PC-9 (cell line): ENCODE data around the gene ATP11A. TPM values are rescaled to one million over a fixed set of nuclear protein-coding genes. Genes with fewer than 3 reads are reported as not detected.
"Not testable (repeated sequence)": the region's sequence is repeated elsewhere in the genome, so short reads cannot be mapped to it uniquely, and the experiment has no call there.

Source experiments
- BruUV-seq: library from RNA; stranded (reverse); fragments of 400-500 nt; replicated peaks from 2 replicates; lab custom pipeline; 2021; lab: Mats Ljungman, UMichigan
- CTCF ChIA-PET: fragments of 300-600 bp; sonication (Branson Sonifier 250); formaldehyde crosslinking; loops from one replicate; lab custom pipeline; 2022; ENCODE audit warnings: antibody characterized with exemption; lab: Charles Lee
- POLR2A ChIA-PET: fragments of 300-600 bp; sonication (Branson Sonifier 250); formaldehyde crosslinking; loops from one replicate; lab custom pipeline; 2022; ENCODE audit warnings: antibody characterized with exemption; ENCODE audit not compliant: unreplicated experiment; lab: Charles Lee
- DNase-seq, 2 experiments: peaks; one replicate each; pipeline versions ENCODE4 v3.0.0 to v3.0.0-alpha.2; 2015 to 2022; ENCODE audit warnings: mixed read lengths in 1 of 2
- H2AFZ ChIP-seq: fragments of 200-600 bp; sonication (generic); 2 replicates; pipeline ENCODE4 v1.8.1; 2017; ENCODE audit warnings: antibody characterized with exemption
- H3F3A ChIP-seq: fragments of 200-600 bp; sonication (generic); 2 replicates; pipeline ENCODE4 v1.8.1; 2017; ENCODE audit warnings: antibody characterized with exemption, mild to moderate bottlenecking, low read depth; ENCODE audit not compliant: insufficient read depth
- H3K27ac ChIP-seq: fragments of 200-600 bp; sonication (generic); 2 replicates; pipeline ENCODE4 v1.6.1; 2016; ENCODE audit warnings: mixed run types
- H3K27me3 ChIP-seq: fragments of 200-600 bp; sonication (generic); 2 replicates; pipeline ENCODE4 v1.6.1; 2016; ENCODE audit warnings: low read depth, mixed run types; ENCODE audit not compliant: insufficient read depth
- H3K36me3 ChIP-seq: fragments of 200-600 bp; sonication (generic); 2 replicates; pipeline ENCODE4 v1.6.1; 2016; ENCODE audit warnings: low read depth, mixed run types
- H3K4me1 ChIP-seq: fragments of 200-600 bp; sonication (generic); replicated peaks from 2 replicates; pipeline ENCODE4 v1.6.1; 2016; ENCODE audit warnings: mixed run types; ENCODE audit not compliant: insufficient read depth
- H3K4me2 ChIP-seq: fragments of 200-600 bp; sonication (generic); 2 replicates; pipeline ENCODE4 v1.6.1; 2017; ENCODE audit warnings: mixed run types
- H3K4me3 ChIP-seq: fragments of 200-600 bp; sonication (generic); 2 replicates; pipeline ENCODE4 v1.6.1; 2016; ENCODE audit warnings: mixed run types
- H3K79me2 ChIP-seq: fragments of 200-600 bp; sonication (generic); 2 replicates; pipeline ENCODE4 v1.6.1; 2017; ENCODE audit warnings: low read depth, mixed run types
- H3K9me2 ChIP-seq: fragments of 200-600 bp; sonication (generic); 2 replicates; pipeline ENCODE4 v1.8.1; 2017; ENCODE audit warnings: mild to moderate bottlenecking; ENCODE audit not compliant: insufficient read depth
- H3K9me3 ChIP-seq: fragments of 200-600 bp; sonication (generic); 2 replicates; pipeline ENCODE4 v1.8.1; 2016; ENCODE audit warnings: low read depth; ENCODE audit not compliant: insufficient read depth
- H4K20me1 ChIP-seq: fragments of 200-600 bp; sonication (generic); 2 replicates; pipeline ENCODE4 v1.8.1; 2017; ENCODE audit not compliant: insufficient read depth
- EZH2 ChIP-seq: fragments of 200-600 bp; sonication (generic); IDR thresholded peaks from 2 replicates; pipeline ENCODE4 v1.8.0; 2017; ENCODE audit warnings: antibody characterized with exemption, low read depth
- intact Hi-C: fragments of 100-400 bp; cut with micrococcal nuclease; formaldehyde crosslinking; loops from one replicate; pipeline ENCODE4 v1.10.0; 2022; ENCODE audit not compliant: unreplicated experiment
- total RNA-seq: library from RNA; stranded (reverse); gene quantifications from 2 replicates; pipeline ENCODE4 v1.2.3, GENCODE V29; 2021
- TF ChIP-seq, protein P1 (sequence below): fragments of 200-600 bp; sonication (generic); conservative IDR thresholded peaks from 2 replicates; pipeline ENCODE4 v1.6.1; 2017; ENCODE audit warnings: mixed run types, antibody characterized with exemption, mild to moderate bottlenecking, moderate library complexity

The ATP11A gene
- total RNA-seq, 1 experiment from 2014 or later: 92.2 TPM

DNA sequence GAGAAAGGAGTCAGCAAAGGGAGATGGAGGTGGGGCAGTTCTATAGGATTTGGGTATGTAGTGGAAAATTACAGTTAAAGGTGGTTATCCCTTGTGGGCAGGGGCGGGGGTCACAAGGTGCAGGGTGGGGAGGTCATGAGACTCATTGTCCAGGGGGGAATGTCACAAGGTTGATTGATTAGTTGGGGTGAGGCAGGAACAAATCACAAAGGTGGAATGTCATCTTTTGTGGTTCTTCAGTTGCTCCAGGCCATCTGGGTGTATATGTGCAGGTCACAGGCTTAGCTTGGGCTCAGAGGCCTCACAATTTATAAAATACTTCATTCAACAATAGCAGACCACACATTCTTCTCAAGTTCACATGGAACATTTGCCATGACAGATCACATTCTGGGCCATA is 109.6 kb downstream of the ATP11A start:
- POLR2A ChIA-PET: interaction anchor here (0.6 kb wide), 1 partner anchor 110 kb away, joined by 3 read pairs; the partner anchor contains the start of gene ATP11A
- peak overlapping the region; percentile 68 for H3K27ac ChIP-seq
- H3K9me2 ChIP-seq: no peaks in the 10 kb centered on the region
- H3K27me3 ChIP-seq: no peaks in the 10 kb centered on the region
- BruUV-seq: no TSS peak
- CTCF ChIA-PET: interaction anchor here (0.7 kb wide), 1 partner anchor 56 kb away, joined by 3 read pairs; no protein-coding TSS in a partner anchor
- H3K4me3 ChIP-seq: no peak overlapping the region
- H3K4me1 ChIP-seq: peaks cover 57% of the 10 kb centered on the region
- H2AFZ ChIP-seq: no peak overlapping the region
- intact Hi-C loops: no loop called here
- H3K4me2 ChIP-seq: peak overlapping the region; percentile 32
- TF ChIP-seq, protein P1, sequence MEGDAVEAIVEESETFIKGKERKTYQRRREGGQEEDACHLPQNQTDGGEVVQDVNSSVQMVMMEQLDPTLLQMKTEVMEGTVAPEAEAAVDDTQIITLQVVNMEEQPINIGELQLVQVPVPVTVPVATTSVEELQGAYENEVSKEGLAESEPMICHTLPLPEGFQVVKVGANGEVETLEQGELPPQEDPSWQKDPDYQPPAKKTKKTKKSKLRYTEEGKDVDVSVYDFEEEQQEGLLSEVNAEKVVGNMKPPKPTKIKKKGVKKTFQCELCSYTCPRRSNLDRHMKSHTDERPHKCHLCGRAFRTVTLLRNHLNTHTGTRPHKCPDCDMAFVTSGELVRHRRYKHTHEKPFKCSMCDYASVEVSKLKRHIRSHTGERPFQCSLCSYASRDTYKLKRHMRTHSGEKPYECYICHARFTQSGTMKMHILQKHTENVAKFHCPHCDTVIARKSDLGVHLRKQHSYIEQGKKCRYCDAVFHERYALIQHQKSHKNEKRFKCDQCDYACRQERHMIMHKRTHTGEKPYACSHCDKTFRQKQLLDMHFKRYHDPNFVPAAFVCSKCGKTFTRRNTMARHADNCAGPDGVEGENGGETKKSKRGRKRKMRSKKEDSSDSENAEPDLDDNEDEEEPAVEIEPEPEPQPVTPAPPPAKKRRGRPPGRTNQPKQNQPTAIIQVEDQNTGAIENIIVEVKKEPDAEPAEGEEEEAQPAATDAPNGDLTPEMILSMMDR: no peak
- no peak for TF ChIP-seq EZH2
- no peaks in the 10 kb centered on the region for H4K20me1 ChIP-seq
- DNase-seq: peak; percentile 10 to 79
- H3K79me2 ChIP-seq: peaks cover 36% of the 10 kb centered on the region
- 0 out of 2 replicates have a peak, but pooled peaks cover 7% of the 10 kb centered on the region for H3K9me3 ChIP-seq
- no peaks in the 10 kb centered on the region for H3K36me3 ChIP-seq
- peaks cover 40% of the 10 kb centered on the region for H3F3A ChIP-seq

DNA sequence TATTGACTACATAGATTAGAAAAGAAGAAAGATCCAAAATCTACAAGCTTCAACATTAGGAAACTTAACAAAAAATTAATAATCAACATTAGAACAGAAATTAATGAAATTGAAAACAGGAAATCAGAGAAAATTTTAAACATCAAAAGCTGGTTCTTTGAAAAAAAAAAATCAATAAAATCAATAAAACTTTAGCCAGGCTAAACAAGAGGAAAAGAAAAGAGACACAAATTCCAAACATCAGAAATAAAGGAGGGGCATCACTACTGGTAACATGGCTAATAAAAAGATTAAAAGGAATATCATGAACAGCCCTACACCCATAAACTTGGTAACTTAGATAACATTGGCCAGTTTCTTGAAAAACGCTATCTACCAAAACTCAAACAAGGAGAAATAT is 110.2 kb downstream of the ATP11A start:
- no peak for TF ChIP-seq EZH2
- no peak overlapping the region for H2AFZ ChIP-seq
- no TSS peak for BruUV-seq
- peak overlapping the region; percentile 68 for H3K27ac ChIP-seq
- peaks cover 57% of the 10 kb centered on the region for H3K4me1 ChIP-seq
- H3K79me2 ChIP-seq: peaks cover 30% of the 10 kb centered on the region
- intact Hi-C loops: no loop called here
- peaks cover 40% of the 10 kb centered on the region for H3F3A ChIP-seq
- H3K27me3 ChIP-seq: no peaks in the 10 kb centered on the region
- no peaks in the 10 kb centered on the region for H3K9me2 ChIP-seq
- no peaks in the 10 kb centered on the region for H4K20me1 ChIP-seq
- H3K36me3 ChIP-seq: no peaks in the 10 kb centered on the region
- no peak overlapping the region for H3K4me3 ChIP-seq
- ChIA-PET CTCF (interaction anchor here (0.7 kb wide), 1 partner anchor 56 kb away, joined by 3 read pairs; no protein-coding TSS in a partner anchor), POLR2A (no interaction called here)
- H3K4me2 ChIP-seq: peak overlapping the region; percentile 11
- H3K9me3 ChIP-seq: 0 out of 2 replicates have a peak, but pooled peaks cover 7% of the 10 kb centered on the region
- DNase-seq: no peak

DNA sequence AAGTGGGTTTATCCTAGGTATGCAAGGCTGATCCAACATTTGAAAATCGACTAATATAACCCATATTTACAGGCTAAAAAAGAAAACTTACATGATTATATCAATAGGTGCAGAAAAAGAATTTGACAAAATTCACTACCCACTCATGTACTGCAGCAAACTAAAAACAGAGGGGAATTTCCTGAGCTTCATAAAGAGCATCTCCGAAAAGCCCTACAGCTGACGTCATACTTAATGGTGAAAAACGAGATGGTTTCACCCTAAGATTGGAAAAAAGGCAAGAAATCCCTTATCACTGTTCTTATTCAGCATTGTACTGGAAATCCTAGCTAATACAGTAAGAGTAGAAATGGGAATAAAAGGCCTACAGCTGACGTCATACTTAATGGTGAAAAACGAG is 111.0 kb downstream of the ATP11A start:
- POLR2A ChIA-PET, BruUV-seq, H3K27me3 ChIP-seq, H3K4me2 ChIP-seq, H3K9me3 ChIP-seq, CTCF ChIA-PET, H3K4me3 ChIP-seq, H4K20me1 ChIP-seq, H3K9me2 ChIP-seq, intact Hi-C loops, DNase-seq, H3K27ac ChIP-seq, H3K36me3 ChIP-seq, H2AFZ ChIP-seq: not testable (repeated sequence)
- Histone ChIP-seq H3K79me2 (peaks cover 23% of the 10 kb centered on the region), H3F3A (peaks cover 40% of the 10 kb centered on the region), H3K4me1 (peaks cover 57% of the 10 kb centered on the region)

DNA sequence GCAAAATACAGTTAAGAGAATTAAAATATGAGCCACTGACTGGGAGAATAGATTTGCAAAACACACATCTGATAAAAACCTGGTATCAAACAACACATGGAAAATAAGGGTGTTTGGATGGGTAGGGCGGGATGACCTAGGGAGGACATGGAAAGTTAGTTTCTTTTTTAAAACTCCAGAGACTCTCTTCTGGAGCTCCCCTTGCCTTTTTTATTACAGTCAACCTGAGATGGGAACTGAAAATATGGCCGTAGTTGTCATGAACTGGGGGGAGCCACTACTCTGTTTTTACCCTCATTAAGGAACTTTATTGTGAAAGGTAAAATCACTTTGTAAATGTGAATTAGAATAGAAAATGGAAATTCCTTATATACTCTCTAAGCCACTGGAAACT is 113.0 kb downstream of the ATP11A start:
- TF ChIP-seq EZH2: no peak
- TF ChIP-seq, protein P1: no peak
- BruUV-seq: no TSS peak
- Histone ChIP-seq H3K27ac (no peak overlapping the region), H3K4me2 (no peak overlapping the region), H3K36me3 (peaks cover 5% of the 10 kb centered on the region; the same call in 1 of the 2 replicates), H3K79me2 (peaks cover 12% of the 10 kb centered on the region; the same call in 1 of the 2 replicates), H2AFZ (no peak overlapping the region), H3F3A (peaks cover 34% of the 10 kb centered on the region), H3K9me3 (no peaks in the 10 kb centered on the region), H3K27me3 (no peaks in the 10 kb centered on the region), H3K9me2 (no peaks in the 10 kb centered on the region), H3K4me1 (peaks cover 51% of the 10 kb centered on the region), H3K4me3 (no peak overlapping the region), H4K20me1 (no peaks in the 10 kb centered on the region)
- intact Hi-C loops: no loop called here
- CTCF ChIA-PET: interaction anchor here (0.7 kb wide), 1 partner anchor 428 kb away, joined by 6 read pairs; no protein-coding TSS in a partner anchor
- POLR2A ChIA-PET: no interaction called here
- no peak for DNase-seq
